K562 (cell line): ENCODE data around the gene APC. TPM values are rescaled to one million over a fixed set of nuclear protein-coding genes. Genes with fewer than 3 reads are reported as not detected.

Experiments used
- ATAC-seq: fragments of 200-7000 bp; cut with Tn5 transposase; 3 replicates; pipeline ENCODE4 v1.9.1; 2020; ENCODE audit warnings: moderate library complexity
- BruUV-seq: library from RNA; stranded (reverse); fragments of 400-500 nt; replicated peaks from 2 replicates; lab custom pipeline; 2021; lab: Mats Ljungman, UMichigan
- CTCF ChIA-PET: fragments of 300-600 bp; formaldehyde crosslinking; extraction: SDS; loops from one replicate; lab custom pipeline; 2021; ENCODE audit warnings: low intra/inter-chr PET ratio; lab: Yijun Ruan, JAX
- POLR2A ChIA-PET: fragments of 300-600, 350-650 bp; sonication (Branson Sonifier 250); formaldehyde crosslinking; extraction: SDS; loops from one replicate; lab custom pipeline; 2021; ENCODE audit warnings: antibody characterized with exemption, inconsistent platforms; lab: Yijun Ruan, JAX
- DNase-seq, 4 experiments: peaks; one replicate each; pipeline versions ENCODE4 v3.0.0 to v3.0.0-alpha.2; 2011 to 2018; ENCODE audit warnings: low spot score in 3 of 4, mixed read lengths in 3 of 4; ENCODE audit errors: extremely low read depth in 1 of 4
- FAIRE-seq: peaks from 2 replicates; lab custom pipeline; 2011; peaks lifted over from hg19 to GRCh38; lab: Jason Lieb, UNC
- H2AFZ ChIP-seq: 2 replicates; pipeline ENCODE4 v1.6.0; 2011; ENCODE audit warnings: low read depth, low read length, control low read depth, inconsistent platforms
- H3K27ac ChIP-seq: fragments of 200-600 bp; 3 replicates; pipeline ENCODE4 v1.8.0; 2011; ENCODE audit warnings: low read depth, mild to moderate bottlenecking, control low read depth, inconsistent platforms, low read length, moderate library complexity, mixed read lengths; ENCODE audit errors: extremely low read depth
- H3K27me3 ChIP-seq, 2 experiments: fragments of 300-600 bp in 1 of 2; 2 replicates in 1 of 2; 3 replicates in 1 of 2; pipeline versions ENCODE4 v1.6.0 to v1.8.0; 2011; ENCODE audit warnings: inconsistent platforms in 2 of 2, low read length in 2 of 2, mild to moderate bottlenecking in 1 of 2, mixed read lengths in 1 of 2, moderate library complexity in 1 of 2; ENCODE audit not compliant: control insufficient read depth in 2 of 2, insufficient read depth in 2 of 2
- H3K36me3 ChIP-seq: fragments of 300-600 bp; 3 replicates; pipeline ENCODE4 v1.8.0; 2011; ENCODE audit warnings: mild to moderate bottlenecking, low read length, inconsistent platforms; ENCODE audit not compliant: control insufficient read depth, insufficient read depth
- H3K4me1 ChIP-seq, 2 experiments: fragments of 200-600 bp in 1 of 2; replicated peaks in 1 of 2; 2 replicates in 1 of 2; 3 replicates in 1 of 2; pipeline versions ENCODE4 v1.5.1 to v1.8.0; 2011; ENCODE audit warnings: inconsistent platforms in 2 of 2, low read length in 2 of 2, mild to moderate bottlenecking in 1 of 2, mixed read lengths in 1 of 2, moderate library complexity in 1 of 2; ENCODE audit not compliant: control insufficient read depth in 2 of 2, insufficient read depth in 2 of 2
- H3K4me2 ChIP-seq: 2 replicates; pipeline ENCODE4 v1.6.1; 2011; ENCODE audit warnings: low read length, control low read depth, inconsistent platforms, mixed read lengths; ENCODE audit not compliant: insufficient read depth
- H3K4me3 ChIP-seq: fragments of 200-600 bp; sonication (generic), shearing (Covaris generic); 2 replicates; pipeline ENCODE4 v1.5.1; 2016; ENCODE audit warnings: control low read depth, inconsistent platforms
- H3K79me2 ChIP-seq: fragments of 200-600 bp; 3 replicates; pipeline ENCODE4 v1.8.0; 2011; ENCODE audit warnings: low read length, inconsistent platforms; ENCODE audit not compliant: control insufficient read depth, insufficient read depth
- H3K9ac ChIP-seq, 2 experiments: 2 replicates each; pipeline versions ENCODE4 v1.6.0 to v1.6.1; 2011; ENCODE audit warnings: low read depth in 2 of 2, low read length in 2 of 2, control low read depth in 1 of 2, inconsistent platforms in 1 of 2, mild to moderate bottlenecking in 1 of 2, mixed read lengths in 1 of 2; ENCODE audit not compliant: insufficient read depth in 1 of 2
- H3K9me1 ChIP-seq: one replicate; pipeline ENCODE4 v1.6.0; 2011; ENCODE audit warnings: inconsistent platforms, mild to moderate bottlenecking, low read length, moderate library complexity; ENCODE audit not compliant: control insufficient read depth, insufficient read depth
- H3K9me3 ChIP-seq: replicated peaks from 2 replicates; pipeline ENCODE4 v1.5.1; 2011; ENCODE audit warnings: low read depth, low read length, inconsistent platforms; ENCODE audit not compliant: control insufficient read depth, insufficient read depth
- H4K20me1 ChIP-seq: replicated peaks from 2 replicates; pipeline ENCODE4 v1.6.1; 2011; ENCODE audit warnings: low read length, inconsistent platforms, mixed read lengths; ENCODE audit not compliant: control insufficient read depth, insufficient read depth
- CBX2 ChIP-seq: fragments of 200-600 bp; sonication (generic); IDR thresholded peaks from one replicate; pipeline ENCODE4 v1.6.1; 2012; ENCODE audit warnings: mild to moderate bottlenecking, low read length, inconsistent platforms; ENCODE audit not compliant: insufficient read depth, poor library complexity, severe bottlenecking
- ETV1 ChIP-seq: fragments of 450-650 bp; conservative IDR thresholded peaks from 2 replicates; pipeline ENCODE4 v1.6.1; 2016; ENCODE audit warnings: missing genetic modification characterization, control low read depth, low read depth, missing compliant biosample characterization
- NBN ChIP-seq: fragments of 450-650 bp; IDR thresholded peaks from 2 replicates; pipeline ENCODE4 v1.6.1; 2016; ENCODE audit warnings: low read depth, mild to moderate bottlenecking
- OTX1 ChIP-seq: fragments of 450-650 bp; formaldehyde crosslinking; IDR thresholded peaks from 2 replicates; pipeline ENCODE4 v1.4.0; 2022; ENCODE audit warnings: mild to moderate bottlenecking
- ZNF444 ChIP-seq: fragments of 250-450 bp; sonication (Bioruptor Pico); IDR thresholded peaks from 2 replicates; pipeline ENCODE4 v1.4.0; 2020; ENCODE audit warnings: mild to moderate bottlenecking, moderate library complexity
- ZNF76 ChIP-seq: fragments of 250-450 bp; sonication (Bioruptor Pico); IDR thresholded peaks from 2 replicates; pipeline ENCODE4 v1.4.0; 2020; ENCODE audit warnings: mild to moderate bottlenecking, moderate library complexity, borderline replicate concordance
- WGBS: fragments of 100-300 bp; shearing (Covaris generic); methylation state at CpG from one replicate; pipeline ENCODE4 v1.1.6; 2016; ENCODE audit warnings: low coverage, mixed read lengths; ENCODE audit not compliant: insufficient coverage; ENCODE audit errors: missing lambda C conversion rate; 5-methylcytosine and 5-hydroxymethylcytosine counted together
- in situ Hi-C: fragments of 300-500 bp; cut with MboI; formaldehyde crosslinking; loops from 4 replicates; pipeline ENCODE4 v1.15.0; 2018; ENCODE audit warnings: inconsistent platforms, mixed read lengths
- intact Hi-C: fragments of 100-400 bp; cut with micrococcal nuclease; formaldehyde crosslinking; loops from 2 replicates; pipeline ENCODE4 v1.14.2; 2022
- polyA plus RNA-seq, 8 experiments: library from polyadenylated mRNA; depleted of rRNA in 4 of 8; stranded (reverse) in 5 of 8; unstranded in 3 of 8; fragments of >200 nt; fragmentation: Nextera tagmentation in 2 of 8; fragmentation: Illumina TruSeq in 1 of 8; extraction: Ambion mirVana in 2 of 8; extraction: Trizol in 1 of 8; gene quantifications; 2 replicates each; pipeline versions ENCODE4 v1.2.1 to v1.2.3, GENCODE V29; 2011 to 2014; ENCODE audit warnings: inconsistent platforms in 1 of 8, missing spikeins in 1 of 8
- total RNA-seq, 7 experiments: library from RNA; depleted of rRNA in 6 of 7; stranded (reverse); fragments of >200 nt in 6 of 7; fragmentation: Illumina TruSeq in 2 of 7; extraction: Trizol in 2 of 7; gene quantifications; 2 replicates each; pipeline versions ENCODE4 v1.2.1 to v1.2.3, GENCODE V29; 2011 to 2021; ENCODE audit warnings: low replicate concordance in 1 of 7
- TF ChIP-seq, protein P1 (sequence below): sonication (generic); formaldehyde crosslinking; IDR thresholded peaks from 2 replicates; pipeline ENCODE4 v1.8.1; 2023; ENCODE audit warnings: mild to moderate bottlenecking, missing genetic modification reagents
- TF ChIP-seq, protein P2 (sequence below): fragments of 250-450 bp; sonication (Bioruptor Pico); IDR thresholded peaks from 2 replicates; pipeline ENCODE4 v1.4.0; 2020; ENCODE audit warnings: mild to moderate bottlenecking, moderate library complexity, borderline replicate concordance

Gene APC
- total and polyA plus RNA-seq, 9 of the 15 experiments (the other 6 are each of a cell fraction or from before 2014, with no cell fraction given): 5.7 to 29.5 (median 15.4) TPM

DNA sequence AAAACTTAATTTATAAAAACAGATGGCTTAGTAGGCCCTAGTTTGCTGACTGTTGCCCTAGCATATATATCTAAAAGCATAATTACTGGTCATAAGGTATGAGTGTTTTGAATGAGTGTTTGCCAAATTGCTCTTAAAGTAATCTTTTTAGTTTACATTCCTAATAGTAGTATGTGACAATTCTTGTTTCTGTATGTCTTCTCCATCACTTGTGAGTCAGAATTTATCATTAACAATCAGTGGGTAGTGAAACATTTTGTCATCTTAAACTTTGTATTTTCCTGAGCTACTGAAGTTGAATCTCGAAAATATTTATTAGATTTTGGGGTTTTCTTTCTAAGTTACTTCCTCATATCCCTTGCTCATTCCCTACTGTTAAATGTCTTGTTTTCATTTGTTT lies 49.6 kb downstream of the APC start:
- Histone ChIP-seq H3K79me2 (no peaks in the 10 kb centered on the region), H3K4me3 (no peak overlapping the region), H4K20me1 (no peaks in the 10 kb centered on the region), H3K9ac (no peak overlapping the region), H3K4me2 (no peak overlapping the region), H3K27me3 (no peaks in the 10 kb centered on the region), H3K27ac (no peak overlapping the region), H2AFZ (no peak overlapping the region), H3K36me3 (peaks cover 22% of the 10 kb centered on the region; the same call in 2 of the 3 replicates), H3K9me1 (no peaks in the 10 kb centered on the region), H3K9me3 (no peaks in the 10 kb centered on the region), H3K4me1 (no peaks in the 10 kb centered on the region)
- ATAC-seq (no peak), FAIRE-seq (no peak)
- WGBS: 48% methylated on average over 1 of the region's 1 CpG
- in situ Hi-C loops (no loop called here), intact Hi-C loops (no loop called here)
- BruUV-seq: no TSS peak
- POLR2A ChIA-PET: no interaction called here
- CTCF ChIA-PET: no interaction called here
- TF ChIP-seq, protein P1, sequence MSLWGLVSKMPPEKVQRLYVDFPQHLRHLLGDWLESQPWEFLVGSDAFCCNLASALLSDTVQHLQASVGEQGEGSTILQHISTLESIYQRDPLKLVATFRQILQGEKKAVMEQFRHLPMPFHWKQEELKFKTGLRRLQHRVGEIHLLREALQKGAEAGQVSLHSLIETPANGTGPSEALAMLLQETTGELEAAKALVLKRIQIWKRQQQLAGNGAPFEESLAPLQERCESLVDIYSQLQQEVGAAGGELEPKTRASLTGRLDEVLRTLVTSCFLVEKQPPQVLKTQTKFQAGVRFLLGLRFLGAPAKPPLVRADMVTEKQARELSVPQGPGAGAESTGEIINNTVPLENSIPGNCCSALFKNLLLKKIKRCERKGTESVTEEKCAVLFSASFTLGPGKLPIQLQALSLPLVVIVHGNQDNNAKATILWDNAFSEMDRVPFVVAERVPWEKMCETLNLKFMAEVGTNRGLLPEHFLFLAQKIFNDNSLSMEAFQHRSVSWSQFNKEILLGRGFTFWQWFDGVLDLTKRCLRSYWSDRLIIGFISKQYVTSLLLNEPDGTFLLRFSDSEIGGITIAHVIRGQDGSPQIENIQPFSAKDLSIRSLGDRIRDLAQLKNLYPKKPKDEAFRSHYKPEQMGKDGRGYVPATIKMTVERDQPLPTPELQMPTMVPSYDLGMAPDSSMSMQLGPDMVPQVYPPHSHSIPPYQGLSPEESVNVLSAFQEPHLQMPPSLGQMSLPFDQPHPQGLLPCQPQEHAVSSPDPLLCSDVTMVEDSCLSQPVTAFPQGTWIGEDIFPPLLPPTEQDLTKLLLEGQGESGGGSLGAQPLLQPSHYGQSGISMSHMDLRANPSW (CRISPR knock-in tag): no peak
- TF ChIP-seq, protein P2, sequence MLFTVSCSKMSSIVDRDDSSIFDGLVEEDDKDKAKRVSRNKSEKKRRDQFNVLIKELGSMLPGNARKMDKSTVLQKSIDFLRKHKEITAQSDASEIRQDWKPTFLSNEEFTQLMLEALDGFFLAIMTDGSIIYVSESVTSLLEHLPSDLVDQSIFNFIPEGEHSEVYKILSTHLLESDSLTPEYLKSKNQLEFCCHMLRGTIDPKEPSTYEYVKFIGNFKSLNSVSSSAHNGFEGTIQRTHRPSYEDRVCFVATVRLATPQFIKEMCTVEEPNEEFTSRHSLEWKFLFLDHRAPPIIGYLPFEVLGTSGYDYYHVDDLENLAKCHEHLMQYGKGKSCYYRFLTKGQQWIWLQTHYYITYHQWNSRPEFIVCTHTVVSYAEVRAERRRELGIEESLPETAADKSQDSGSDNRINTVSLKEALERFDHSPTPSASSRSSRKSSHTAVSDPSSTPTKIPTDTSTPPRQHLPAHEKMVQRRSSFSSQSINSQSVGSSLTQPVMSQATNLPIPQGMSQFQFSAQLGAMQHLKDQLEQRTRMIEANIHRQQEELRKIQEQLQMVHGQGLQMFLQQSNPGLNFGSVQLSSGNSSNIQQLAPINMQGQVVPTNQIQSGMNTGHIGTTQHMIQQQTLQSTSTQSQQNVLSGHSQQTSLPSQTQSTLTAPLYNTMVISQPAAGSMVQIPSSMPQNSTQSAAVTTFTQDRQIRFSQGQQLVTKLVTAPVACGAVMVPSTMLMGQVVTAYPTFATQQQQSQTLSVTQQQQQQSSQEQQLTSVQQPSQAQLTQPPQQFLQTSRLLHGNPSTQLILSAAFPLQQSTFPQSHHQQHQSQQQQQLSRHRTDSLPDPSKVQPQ (CRISPR knock-in tag): no peak
- TF ChIP-seq ETV1 (tag) (no peak), ZNF76 (no peak), ZNF444 (CRISPR knock-in tag) (no peak), NBN (no peak), CBX2 (no peak), OTX1 (CRISPR knock-in tag) (no peak)
- TF ChIP-seq, all 486 proteins: peak for 0
- no peak for DNase-seq
